OCI-LY3 (cell line): Measurements from ENCODE around the gene SEC23B.

Experiments
- H2AFZ ChIP-seq: fragments of 200-600, 300-600 bp; shearing (Covaris generic); 2 replicates; pipeline ENCODE4 v1.6.0; 2014; ENCODE audit warnings: antibody characterized with exemption, low read depth, low read length
- H3K27ac ChIP-seq: fragments of 200-600, 300-600 bp; sonication (generic); 2 replicates; pipeline ENCODE4 v1.5.1; 2014; ENCODE audit warnings: mild to moderate bottlenecking, low read length, moderate library complexity, mixed read lengths
- H3K27me3 ChIP-seq: fragments of 200-600, 300-600 bp; sonication (generic); 2 replicates; pipeline ENCODE4 v1.6.1; 2014; ENCODE audit warnings: low read depth, low read length, mixed read lengths
- H3K36me3 ChIP-seq: fragments of 200-600, 300-600 bp; sonication (generic); replicated peaks from 2 replicates; pipeline ENCODE3; 2014; ENCODE audit warnings: low read depth, low read length, mixed read lengths
- H3K4me1 ChIP-seq: fragments of 300-600, 200-600 bp; sonication (generic); 2 replicates; pipeline ENCODE4 v1.6.1; 2014; ENCODE audit warnings: low read length, mixed read lengths
- H3K4me2 ChIP-seq: fragments of 200-600, 300-600 bp; sonication (generic); 2 replicates; pipeline ENCODE4 v1.6.1; 2014; ENCODE audit warnings: low read length, mixed read lengths
- H3K4me3 ChIP-seq: fragments of 300-600, 200-600 bp; sonication (generic); 2 replicates; pipeline ENCODE4 v1.5.1; 2014; ENCODE audit warnings: antibody characterized with exemption, mild to moderate bottlenecking, low read length, moderate library complexity
- H3K79me2 ChIP-seq: fragments of 300-600, 200-600 bp; shearing (Covaris generic); 2 replicates; pipeline ENCODE4 v1.6.1; 2014; ENCODE audit warnings: mild to moderate bottlenecking, low read length, mixed read lengths
- H3K9ac ChIP-seq: fragments of 300-600, 200-600 bp; shearing (Covaris generic); 2 replicates; pipeline ENCODE4 v1.6.0; 2014; ENCODE audit warnings: mild to moderate bottlenecking, low read length, moderate library complexity
- H3K9me3 ChIP-seq: fragments of 200-600, 300-600 bp; shearing (Covaris generic); 2 replicates; pipeline ENCODE4 v1.6.1; 2014; ENCODE audit warnings: low read length, mixed read lengths; ENCODE audit not compliant: insufficient read depth
- H4K20me1 ChIP-seq: fragments of 200-600, 300-600 bp; sonication (generic); 2 replicates; pipeline ENCODE4 v1.6.1; 2016; ENCODE audit warnings: low read length, mixed read lengths; ENCODE audit not compliant: insufficient read depth
- EZH2phosphoT487 ChIP-seq: fragments of 200-600 bp; shearing (Covaris generic); IDR thresholded peaks from 2 replicates; pipeline ENCODE4 v1.6.1; 2018; ENCODE audit warnings: antibody characterized with exemption, mixed run types, low read depth
- TF ChIP-seq, protein P1 (sequence below): fragments of 200-600, 300-600 bp; sonication (generic); IDR thresholded peaks from 2 replicates; pipeline ENCODE4 v1.5.1; 2014; ENCODE audit warnings: antibody characterized with exemption, low read length, low read depth

The SEC23B gene

DNA sequence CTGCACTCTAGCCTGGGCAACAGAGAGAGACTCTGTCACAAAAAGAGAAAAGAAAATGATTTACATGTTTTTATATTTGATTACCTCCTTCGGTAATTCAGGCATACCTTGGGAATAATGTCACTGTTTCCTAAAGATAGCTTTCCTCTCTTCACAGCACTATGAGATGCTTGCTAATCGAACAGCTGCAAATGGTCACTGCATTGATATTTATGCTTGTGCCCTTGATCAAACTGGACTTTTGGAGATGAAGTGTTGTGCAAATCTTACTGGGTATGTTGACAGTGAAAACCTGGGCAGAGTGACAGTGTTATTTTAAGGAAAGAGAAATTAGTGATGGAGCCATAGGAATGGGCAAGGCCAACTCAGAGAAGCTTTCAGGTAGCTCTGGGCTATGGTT, 19.6 kb downstream of the SEC23B start:
- Histone ChIP-seq H3K36me3 (peaks cover 70% of the 10 kb centered on the region), H2AFZ (no peak overlapping the region), H3K79me2 (no peaks in the 10 kb centered on the region), H3K27me3 (no peaks in the 10 kb centered on the region), H3K4me3 (no peak overlapping the region), H3K4me2 (no peak overlapping the region), H4K20me1 (no peaks in the 10 kb centered on the region), H3K4me1 (no peaks in the 10 kb centered on the region), H3K27ac (no peak overlapping the region), H3K9me3 (no peaks in the 10 kb centered on the region), H3K9ac (no peak overlapping the region)
- TF ChIP-seq EZH2phosphoT487 = no peak
- TF ChIP-seq, protein P1, sequence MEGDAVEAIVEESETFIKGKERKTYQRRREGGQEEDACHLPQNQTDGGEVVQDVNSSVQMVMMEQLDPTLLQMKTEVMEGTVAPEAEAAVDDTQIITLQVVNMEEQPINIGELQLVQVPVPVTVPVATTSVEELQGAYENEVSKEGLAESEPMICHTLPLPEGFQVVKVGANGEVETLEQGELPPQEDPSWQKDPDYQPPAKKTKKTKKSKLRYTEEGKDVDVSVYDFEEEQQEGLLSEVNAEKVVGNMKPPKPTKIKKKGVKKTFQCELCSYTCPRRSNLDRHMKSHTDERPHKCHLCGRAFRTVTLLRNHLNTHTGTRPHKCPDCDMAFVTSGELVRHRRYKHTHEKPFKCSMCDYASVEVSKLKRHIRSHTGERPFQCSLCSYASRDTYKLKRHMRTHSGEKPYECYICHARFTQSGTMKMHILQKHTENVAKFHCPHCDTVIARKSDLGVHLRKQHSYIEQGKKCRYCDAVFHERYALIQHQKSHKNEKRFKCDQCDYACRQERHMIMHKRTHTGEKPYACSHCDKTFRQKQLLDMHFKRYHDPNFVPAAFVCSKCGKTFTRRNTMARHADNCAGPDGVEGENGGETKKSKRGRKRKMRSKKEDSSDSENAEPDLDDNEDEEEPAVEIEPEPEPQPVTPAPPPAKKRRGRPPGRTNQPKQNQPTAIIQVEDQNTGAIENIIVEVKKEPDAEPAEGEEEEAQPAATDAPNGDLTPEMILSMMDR = no peak

DNA sequence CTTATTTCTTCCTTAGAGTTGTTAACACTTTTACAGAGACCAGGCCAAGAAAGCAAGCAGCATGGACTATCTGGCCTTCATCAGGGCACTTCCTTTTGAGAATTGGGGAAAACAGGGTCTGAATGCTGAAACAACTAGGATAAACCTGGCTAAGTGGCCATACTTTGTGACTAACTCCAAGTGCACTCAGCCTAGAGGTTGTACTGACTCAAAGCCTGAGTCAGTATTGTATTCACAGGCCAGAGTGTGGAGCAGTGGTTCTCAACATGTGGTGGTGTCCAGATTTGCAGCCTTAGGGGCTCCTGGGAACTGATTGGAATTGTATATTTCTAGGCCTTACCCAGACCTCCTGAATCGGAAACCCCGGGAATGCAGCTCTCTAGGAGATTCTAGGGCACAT, 20.1 kb downstream of the SEC23B start:
- no peaks in the 10 kb centered on the region for H3K27me3 ChIP-seq
- H3K9ac ChIP-seq = no peak overlapping the region
- no peak overlapping the region for H3K27ac ChIP-seq
- H3K36me3 ChIP-seq = peaks cover 75% of the 10 kb centered on the region
- H3K4me3 ChIP-seq = no peak overlapping the region
- H3K4me2 ChIP-seq = no peak overlapping the region
- no peaks in the 10 kb centered on the region for H3K9me3 ChIP-seq
- TF ChIP-seq, protein P1 = no peak
- no peak for TF ChIP-seq EZH2phosphoT487
- H3K79me2 ChIP-seq = no peaks in the 10 kb centered on the region
- no peaks in the 10 kb centered on the region for H3K4me1 ChIP-seq
- H4K20me1 ChIP-seq = no peaks in the 10 kb centered on the region
- H2AFZ ChIP-seq = no peak overlapping the region

DNA sequence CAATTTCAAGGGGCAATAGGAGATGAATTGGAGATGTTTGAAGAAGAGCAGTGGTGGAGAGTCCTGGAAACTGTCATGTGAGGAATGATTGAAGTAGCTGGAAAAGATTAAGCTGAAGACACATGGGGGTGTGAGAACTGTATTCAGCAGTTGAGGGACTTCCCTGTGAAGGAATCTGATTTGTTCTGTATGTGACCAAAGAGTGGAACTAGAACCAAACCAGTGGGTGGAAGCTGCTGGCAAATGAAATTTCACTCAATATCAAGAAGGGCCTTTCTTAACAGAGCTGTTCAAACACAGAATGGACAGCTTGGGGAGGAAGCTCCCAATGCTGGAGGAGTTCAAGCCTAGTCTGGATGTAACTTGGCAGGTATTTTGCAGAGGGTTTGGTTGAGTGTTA, 21.3 kb downstream of the SEC23B start:
- Histone ChIP-seq H3K36me3 (peaks cover 84% of the 10 kb centered on the region), H3K27ac (no peak overlapping the region), H3K4me2 (no peak overlapping the region), H3K79me2 (no peaks in the 10 kb centered on the region), H3K9me3 (no peaks in the 10 kb centered on the region), H2AFZ (no peak overlapping the region), H3K4me1 (no peaks in the 10 kb centered on the region), H3K27me3 (no peaks in the 10 kb centered on the region), H3K4me3 (no peak overlapping the region), H4K20me1 (no peaks in the 10 kb centered on the region), H3K9ac (no peak overlapping the region)
- TF ChIP-seq, protein P1 = no peak
- TF ChIP-seq EZH2phosphoT487 = no peak

DNA sequence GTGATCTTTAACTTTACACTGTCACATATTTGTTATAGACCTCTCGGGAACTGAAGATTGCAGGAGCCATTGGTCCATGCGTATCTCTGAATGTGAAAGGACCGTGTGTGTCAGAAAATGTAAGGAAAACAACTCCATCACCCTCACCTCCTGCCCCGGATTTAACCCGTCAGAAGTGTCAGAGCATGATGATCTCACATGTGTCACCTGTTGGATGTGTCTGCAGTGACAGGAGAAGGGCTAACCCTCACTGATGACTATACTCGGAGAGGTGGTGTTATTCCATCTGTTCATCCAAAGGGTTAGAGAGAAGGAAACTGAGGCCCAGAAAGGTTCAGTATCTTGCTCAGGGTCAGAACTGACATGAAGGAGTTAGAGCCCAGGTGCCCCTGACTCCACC, 24.9 kb downstream of the SEC23B start:
- no peaks in the 10 kb centered on the region for H3K27me3 ChIP-seq
- TF ChIP-seq, protein P1 = no peak
- no peak for TF ChIP-seq EZH2phosphoT487
- no peak overlapping the region for H2AFZ ChIP-seq
- peaks cover 75% of the 10 kb centered on the region for H3K36me3 ChIP-seq
- H4K20me1 ChIP-seq = no peaks in the 10 kb centered on the region
- no peak overlapping the region for H3K27ac ChIP-seq
- no peaks in the 10 kb centered on the region for H3K79me2 ChIP-seq
- H3K4me1 ChIP-seq = no peaks in the 10 kb centered on the region
- no peak overlapping the region for H3K4me3 ChIP-seq
- H3K9ac ChIP-seq = no peak overlapping the region
- H3K9me3 ChIP-seq = no peaks in the 10 kb centered on the region
- H3K4me2 ChIP-seq = no peak overlapping the region
